ENCODE results near the gene KLC4. TPM values are rescaled to one million over a fixed set of nuclear protein-coding genes. Genes with fewer than 3 reads are reported as not detected.
A peak's percentile ranks its signal among the peaks of the same experiment; 100 is the strongest.

The KLC4 gene
- total and polyA plus RNA-seq, 12 donors = 17.9 to 43.7 (median 28.3) TPM

- WGBS, 2 donors = 46 to 66% methylated on average over 4 of the region's 4 CpGs
- peaks cover 0 to 97% (median 17%) of the 10 kb centered on the region in 9 donors for H3K36me3 ChIP-seq
- H3K9me3 ChIP-seq = no peaks in the 10 kb centered on the region
- intact Hi-C loops (cut with DNase I) = no loop called here
- no peak for TF ChIP-seq CTCF (IDR thresholded peaks at IDR 0.05)
- H3K4me3 ChIP-seq = no peak overlapping the region
- H3K27ac ChIP-seq = peak overlapping the region in 9 of 10 donors; percentile 11 to 82 (median 54)
- DNase-seq = peak; percentile 59 to 77
- ATAC-seq = peak; percentile 78 to 97 (median 90)
- H3K27me3 ChIP-seq = no peaks in the 10 kb centered on the region
- H3K4me1 ChIP-seq = peaks cover 0 to 30% (median 17%) of the 10 kb centered on the region in 9 donors
Measured at GRCh38 chr6:43035495-43036194, 23.8 kb upstream of the KLC4 start.

- ATAC-seq (peak in 1 of 8 donors; percentile 18), DNase-seq (no peak)
- whole genome bisulfite sequencing, 2 donors = 89% methylated on average over 9 of the region's 9 CpGs
- Histone ChIP-seq H3K27ac (peak overlapping the region in 4 of 10 donors; percentile 42 to 64 (median 56)), H3K9me3 (no peaks in the 10 kb centered on the region), H3K4me3 (no peak overlapping the region), H3K36me3 (peaks cover 0 to 94% (median 18%) of the 10 kb centered on the region in 9 donors), H3K4me1 (peaks cover 0 to 30% (median 17%) of the 10 kb centered on the region in 9 donors), H3K27me3 (no peaks in the 10 kb centered on the region)
- TF ChIP-seq CTCF (IDR thresholded peaks at IDR 0.05) = no peak
- intact Hi-C loops (cut with DNase I) = no loop called here
Measured at GRCh38 chr6:43036712-43037111, 22.7 kb upstream of the KLC4 start.

- Histone ChIP-seq H3K4me1 (peaks cover 0 to 30% (median 17%) of the 10 kb centered on the region in 9 donors), H3K36me3 (peaks cover 0 to 91% (median 18%) of the 10 kb centered on the region in 9 donors), H3K9me3 (no peaks in the 10 kb centered on the region), H3K4me3 (no peak overlapping the region), H3K27ac (peak overlapping the region in 3 of 10 donors; percentile 42 to 56 (median 56)), H3K27me3 (no peaks in the 10 kb centered on the region)
- 51 to 72% methylated on average over 5 of the region's 5 CpGs for WGBS, 2 donors
- intact Hi-C loops (cut with DNase I) = no loop called here
- DNase-seq = peak in 1 of 2 donors; percentile 43
- peak in 1 of 9 donors; percentile 24 for TF ChIP-seq CTCF (IDR thresholded peaks at IDR 0.05)
- ATAC-seq = peak in 7 of 8 donors; percentile 14 to 56 (median 37)
Measured at GRCh38 chr6:43037197-43037596, 22.2 kb upstream of the KLC4 start.

GRCh38 chr6:43037706-43038105 lies 21.7 kb upstream of the KLC4 start:
- H3K9me3 ChIP-seq = no peaks in the 10 kb centered on the region
- no peak for TF ChIP-seq CTCF (IDR thresholded peaks at IDR 0.05)
- peaks cover 0 to 91% (median 17%) of the 10 kb centered on the region in 9 donors for H3K36me3 ChIP-seq
- ATAC-seq = peak in 1 of 8 donors; percentile 2
- peaks cover 0 to 30% (median 17%) of the 10 kb centered on the region in 9 donors for H3K4me1 ChIP-seq
- no peaks in the 10 kb centered on the region for H3K27me3 ChIP-seq
- no peak for DNase-seq
- intact Hi-C loops (cut with DNase I) = no loop called here
- no peak overlapping the region for H3K4me3 ChIP-seq
- WGBS, 2 donors = 90% methylated on average over 9 of the region's 9 CpGs
- peak overlapping the region in 2 of 10 donors; percentile 42 to 56 for H3K27ac ChIP-seq

Measured in heart right ventricle (tissue), 16 donors.